GM18867 (cell line): ENCODE results near the gene KAT2B.

ENCODE experiments used
- ATAC-seq: cut with Tn5 transposase; IDR thresholded peaks from one replicate; pipeline ENCODE4 v1.9.1; 2021; ENCODE audit warnings: mild to moderate bottlenecking, moderate library complexity; ENCODE audit not compliant: unreplicated experiment

Gene KAT2B

GRCh38 chr3:20141316-20141715 lies 101.1 kb downstream of the KAT2B start:
- no peak for ATAC-seq

- ATAC-seq, result no peak
Observed at GRCh38 chr3:20141851-20142250, 101.6 kb downstream of the KAT2B start.

- no peak for ATAC-seq
Observed at GRCh38 chr3:20142517-20142916, 102.3 kb downstream of the KAT2B start.

- ATAC-seq, result no peak
Observed at GRCh38 chr3:20143519-20143918, 103.3 kb downstream of the KAT2B start.

- ATAC-seq, result no peak
Observed at GRCh38 chr3:20145874-20146273, 105.6 kb downstream of the KAT2B start.

GRCh38 chr3:20146301-20146700 lies 106.1 kb downstream of the KAT2B start:
- no peak for ATAC-seq

GRCh38 chr3:20147361-20147760 lies 107.1 kb downstream of the KAT2B start:
- ATAC-seq, result no peak

- ATAC-seq, result no peak
Observed at GRCh38 chr3:20148466-20148865, 108.2 kb downstream of the KAT2B start.

GRCh38 chr3:20154078-20154477 lies 113.8 kb downstream of the KAT2B start:
- ATAC-seq, result no peak

- no peak for ATAC-seq
Observed at GRCh38 chr3:20154928-20155327, 114.7 kb downstream of the KAT2B start.

GRCh38 chr3:20160230-20160629 lies 120.0 kb downstream of the KAT2B start:
- ATAC-seq, result no peak

GRCh38 chr3:20161714-20162113 lies 121.5 kb downstream of the KAT2B start:
- ATAC-seq, result no peak

- ATAC-seq, result no peak
Observed at GRCh38 chr3:20173844-20174410, 133.7 kb downstream of the KAT2B start.

- ATAC-seq, result no peak
Observed at GRCh38 chr3:20181276-20181675, 141.0 kb downstream of the KAT2B start.

- ATAC-seq, result no peak
Observed at GRCh38 chr3:20182206-20182605, 142.0 kb downstream of the KAT2B start.

GRCh38 chr3:20185331-20185678 lies 145.1 kb downstream of the KAT2B start:
- ATAC-seq, result peak; percentile 15

- peak; percentile 94 for ATAC-seq
Observed at GRCh38 chr3:20185679-20186599, 145.7 kb downstream of the KAT2B start, which contains the start of gene SGO1. Gene SGO1, minus strand, starts transcription at chr3:20186206. Its CDS starts 2,179 bp downstream, at chr3:20184027.

- ATAC-seq, result peak; percentile 9
Observed at GRCh38 chr3:20186600-20187004, 146.4 kb downstream of the KAT2B start.

- ATAC-seq, result no peak
Observed at GRCh38 chr3:20190991-20191390, 150.7 kb downstream of the KAT2B start.

GRCh38 chr3:20194793-20195460 lies 154.7 kb downstream of the KAT2B start:
- ATAC-seq, result no peak

- no peak for ATAC-seq
Observed at GRCh38 chr3:20197775-20198174, 157.5 kb downstream of the KAT2B start.

GRCh38 chr3:20201143-20201542 lies 160.9 kb downstream of the KAT2B start:
- no peak for ATAC-seq
